Measurements from ENCODE around the gene SH2D6.

The SH2D6 gene

DNA sequence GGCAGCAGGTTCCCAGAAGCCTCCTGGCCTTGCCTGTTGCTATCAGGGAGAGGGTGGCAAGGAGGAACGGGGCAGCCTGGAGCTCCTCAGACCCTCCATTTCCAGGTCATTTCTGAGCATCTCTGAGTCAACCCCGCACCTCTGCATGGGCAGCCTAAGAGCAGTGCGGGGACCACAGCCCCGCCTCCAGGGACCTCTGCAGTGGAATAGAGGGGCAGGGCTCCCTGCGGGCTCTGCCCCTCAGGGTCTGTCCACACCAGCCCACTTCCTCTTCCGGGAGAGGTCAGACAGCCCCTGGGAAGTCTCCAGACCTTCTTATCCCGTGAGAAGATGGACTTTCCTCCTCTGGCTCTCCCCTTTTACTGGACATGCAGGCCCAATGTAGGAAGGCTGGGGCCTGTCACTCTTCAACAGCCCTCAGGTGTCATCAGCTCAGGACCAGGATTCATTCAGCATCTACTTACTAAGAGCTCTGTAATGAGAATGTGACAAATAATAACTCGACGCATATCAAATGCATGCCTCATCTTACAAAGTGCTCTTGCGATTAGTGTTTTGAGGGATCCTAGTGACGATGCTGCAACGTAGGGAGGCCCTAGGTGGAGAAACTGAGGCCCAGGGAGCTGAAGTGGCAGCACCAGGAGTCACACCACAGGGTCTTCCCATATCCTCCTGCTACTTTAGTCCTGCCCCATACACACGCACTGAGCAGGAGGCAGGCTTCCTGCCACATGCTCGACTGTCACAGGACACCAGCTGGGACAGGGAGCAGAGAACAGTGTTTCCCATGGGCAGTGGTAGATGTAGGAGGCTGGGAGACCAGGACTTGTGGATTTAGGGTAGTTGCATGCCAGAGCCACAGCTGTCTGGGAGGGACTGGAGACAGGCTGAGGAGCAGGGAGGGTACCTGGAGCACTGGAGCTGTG is 28.0 kb downstream of the SH2D6 start:
- H3K27ac ChIP-seq (ENCODE audit: low read length, poor library complexity, severe bottlenecking) = no peak overlapping the region

DNA sequence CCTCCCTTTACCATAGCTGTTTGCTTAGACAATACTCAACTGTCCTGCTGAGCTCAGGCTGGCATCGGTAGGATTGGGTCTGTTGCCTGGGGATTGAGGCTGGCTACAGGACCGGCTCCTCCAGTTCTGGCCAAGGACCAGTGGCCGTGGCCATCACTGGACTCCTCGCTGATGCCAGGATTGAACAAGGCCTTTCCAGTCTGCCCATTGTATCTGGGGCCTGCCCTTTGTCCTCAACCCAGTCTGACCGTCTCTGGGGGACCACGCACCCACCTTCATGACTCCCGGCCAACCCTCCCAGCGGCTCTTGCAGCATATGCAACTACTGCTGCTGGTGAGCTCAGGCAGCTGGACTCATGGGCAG is 28.7 kb downstream of the SH2D6 start:
- peaks cover 5% of the 10 kb centered on the region for H3K4me1 ChIP-seq (ENCODE audit: control insufficient read depth, insufficient read depth, low read depth, low read length)
- H2AFZ ChIP-seq (ENCODE audit: low read depth, low read length) = no peak overlapping the region
- H3K23ac ChIP-seq (ENCODE audit: low read length in 2 of 2) = no peak overlapping the region
- no peak for DNase-seq
- 96% methylated on average over 8 of the region's 8 CpGs for WGBS
- H3K9me3 ChIP-seq (ENCODE audit: control insufficient read depth, low read length) = no peaks in the 10 kb centered on the region
- H2BK12ac ChIP-seq (ENCODE audit: low read length in 2 of 2) = peak overlapping the region in 1 of 2 experiments; percentile 55
- no peak overlapping the region for H3K4me2 ChIP-seq (ENCODE audit: low read length, poor library complexity, severe bottlenecking)
- H3K9ac ChIP-seq (ENCODE audit: low read length) = no peak overlapping the region
- H2BK120ac ChIP-seq (ENCODE audit: low read depth, low read length) = no peak overlapping the region
- H2AK5ac ChIP-seq (ENCODE audit: low read length, severe bottlenecking) = no peak overlapping the region
- H3K27me3 ChIP-seq (ENCODE audit: control insufficient read depth in 1 of 2, insufficient read depth in 1 of 2, low read length in 2 of 2) = no peaks in the 10 kb centered on the region
- H2BK5ac ChIP-seq (ENCODE audit: low read depth, low read length, poor library complexity, severe bottlenecking) = no peak overlapping the region
- no peaks in the 10 kb centered on the region for H3K36me3 ChIP-seq (ENCODE audit: control insufficient read depth in 1 of 2, insufficient read depth in 2 of 2, low read depth in 1 of 2, low read length in 2 of 2)
- H3K4me3 ChIP-seq (ENCODE audit: insufficient read depth in 1 of 2, low read depth in 1 of 2, low read length in 2 of 2) = no peak overlapping the region
- no peak overlapping the region for H3K14ac ChIP-seq (ENCODE audit: low read length in 2 of 2)
- no peaks in the 10 kb centered on the region for H3K79me1 ChIP-seq (replicated peaks; ENCODE audit: low read length, poor library complexity, severe bottlenecking)
- H3K27ac ChIP-seq (ENCODE audit: low read length, poor library complexity, severe bottlenecking) = no peak overlapping the region
- H4K8ac ChIP-seq (ENCODE audit: low read length) = no peak overlapping the region
- no peak overlapping the region for H2BK15ac ChIP-seq (ENCODE audit: low read depth, poor library complexity, severe bottlenecking)
- peak overlapping the region; percentile 31 for H4K91ac ChIP-seq (ENCODE audit: low read length)
- no peak overlapping the region for H3K4ac ChIP-seq (ENCODE audit: low read depth in 1 of 2, low read length in 2 of 2)
- H3K18ac ChIP-seq (ENCODE audit: low read depth in 1 of 2, low read length in 2 of 2) = peak overlapping the region in 1 of 2 experiments; percentile 46

More for the DNA sequence above, 28.0 kb downstream of the SH2D6 start:
- Histone ChIP-seq H3K36me3 (ENCODE audit: control insufficient read depth in 1 of 2, insufficient read depth in 2 of 2, low read depth in 1 of 2, low read length in 2 of 2) (no peaks in the 10 kb centered on the region), H3K14ac (ENCODE audit: low read length in 2 of 2) (no peak overlapping the region), H3K4ac (ENCODE audit: low read depth in 1 of 2, low read length in 2 of 2) (peak overlapping the region in 1 of 2 experiments; percentile 57), H3K27me3 (ENCODE audit: control insufficient read depth in 1 of 2, insufficient read depth in 1 of 2, low read length in 2 of 2) (no peaks in the 10 kb centered on the region), H2BK15ac (ENCODE audit: low read depth, poor library complexity, severe bottlenecking) (peak overlapping the region; percentile 88), H3K4me2 (ENCODE audit: low read length, poor library complexity, severe bottlenecking) (no peak overlapping the region), H3K4me3 (ENCODE audit: insufficient read depth in 1 of 2, low read depth in 1 of 2, low read length in 2 of 2) (no peak overlapping the region), H3K9me3 (ENCODE audit: control insufficient read depth, low read length) (no peaks in the 10 kb centered on the region), H3K18ac (ENCODE audit: low read depth in 1 of 2, low read length in 2 of 2) (peak overlapping the region; percentile 13 to 40), H3K79me1 (replicated peaks; ENCODE audit: low read length, poor library complexity, severe bottlenecking) (no peaks in the 10 kb centered on the region), H2AFZ (ENCODE audit: low read depth, low read length) (no peak overlapping the region), H3K9ac (ENCODE audit: low read length) (peak overlapping the region; percentile 74), H2BK120ac (ENCODE audit: low read depth, low read length) (peak overlapping the region; percentile 68), H3K4me1 (ENCODE audit: control insufficient read depth, insufficient read depth, low read depth, low read length) (peaks cover 5% of the 10 kb centered on the region), H4K8ac (ENCODE audit: low read length) (peak overlapping the region; percentile 86), H4K91ac (ENCODE audit: low read length) (peak overlapping the region; percentile 66), H2BK12ac (ENCODE audit: low read length in 2 of 2) (peak overlapping the region in 1 of 2 experiments; percentile 55), H2BK5ac (ENCODE audit: low read depth, low read length, poor library complexity, severe bottlenecking) (no peak overlapping the region), H2AK5ac (ENCODE audit: low read length, severe bottlenecking) (no peak overlapping the region), H3K23ac (ENCODE audit: low read length in 2 of 2) (no peak overlapping the region)
- DNase-seq = no peak
- WGBS = 75% methylated on average over 14 of the region's 14 CpGs

- H2AK5ac ChIP-seq (ENCODE audit: low read length, severe bottlenecking) = no peak overlapping the region
- WGBS = 93% methylated on average over 7 of the region's 8 CpGs
These were observed 30.1 kb downstream of the SH2D6 start for GRCh38 chr2:85448461-85449213.

DNA sequence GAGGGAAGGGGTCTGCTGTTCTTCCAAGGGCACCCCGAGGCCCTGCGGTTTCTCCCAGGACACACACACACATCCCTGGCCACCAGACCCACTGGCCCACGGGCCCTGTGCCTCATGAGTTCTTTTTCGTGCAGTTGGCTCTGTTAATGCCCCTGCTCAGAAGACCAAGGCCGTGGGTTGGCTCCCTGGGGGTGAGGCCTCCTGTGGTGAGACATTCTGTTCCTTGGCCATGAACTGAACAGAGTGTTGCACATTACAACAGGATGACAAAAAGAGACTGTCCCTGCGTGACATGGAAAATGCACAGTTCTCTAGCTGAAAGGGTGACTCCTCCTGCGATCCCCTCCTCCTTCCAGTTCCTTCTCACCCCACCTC is 30.7 kb downstream of the SH2D6 start:
- Histone ChIP-seq H4K8ac (ENCODE audit: low read length) (peak overlapping the region; percentile 55), H3K27ac (ENCODE audit: low read length, poor library complexity, severe bottlenecking) (no peak overlapping the region), H2BK12ac (ENCODE audit: low read length in 2 of 2) (no peak overlapping the region), H3K4me1 (ENCODE audit: control insufficient read depth, insufficient read depth, low read depth, low read length) (peaks cover 5% of the 10 kb centered on the region), H2BK15ac (ENCODE audit: low read depth, poor library complexity, severe bottlenecking) (no peak overlapping the region), H3K36me3 (ENCODE audit: control insufficient read depth in 1 of 2, insufficient read depth in 2 of 2, low read depth in 1 of 2, low read length in 2 of 2) (no peaks in the 10 kb centered on the region), H2BK120ac (ENCODE audit: low read depth, low read length) (no peak overlapping the region), H3K14ac (ENCODE audit: low read length in 2 of 2) (no peak overlapping the region), H3K9me3 (ENCODE audit: control insufficient read depth, low read length) (no peaks in the 10 kb centered on the region), H3K4me3 (ENCODE audit: insufficient read depth in 1 of 2, low read depth in 1 of 2, low read length in 2 of 2) (no peak overlapping the region), H4K91ac (ENCODE audit: low read length) (no peak overlapping the region), H3K79me1 (replicated peaks; ENCODE audit: low read length, poor library complexity, severe bottlenecking) (no peaks in the 10 kb centered on the region), H3K4me2 (ENCODE audit: low read length, poor library complexity, severe bottlenecking) (no peak overlapping the region), H2AK5ac (ENCODE audit: low read length, severe bottlenecking) (no peak overlapping the region), H2BK5ac (ENCODE audit: low read depth, low read length, poor library complexity, severe bottlenecking) (no peak overlapping the region), H3K27me3 (ENCODE audit: control insufficient read depth in 1 of 2, insufficient read depth in 1 of 2, low read length in 2 of 2) (no peaks in the 10 kb centered on the region), H3K18ac (ENCODE audit: low read depth in 1 of 2, low read length in 2 of 2) (no peak overlapping the region), H3K23ac (ENCODE audit: low read length in 2 of 2) (no peak overlapping the region), H3K4ac (ENCODE audit: low read depth in 1 of 2, low read length in 2 of 2) (no peak overlapping the region), H2AFZ (ENCODE audit: low read depth, low read length) (no peak overlapping the region), H3K9ac (ENCODE audit: low read length) (no peak overlapping the region)
- no peak for DNase-seq
- WGBS = 95% methylated on average over 7 of the region's 7 CpGs

More at GRCh38 chr2:85448461-85449213, 30.1 kb downstream of the SH2D6 start:
- Histone ChIP-seq H3K27me3 (ENCODE audit: control insufficient read depth in 1 of 2, insufficient read depth in 1 of 2, low read length in 2 of 2) (no peaks in the 10 kb centered on the region), H2AFZ (ENCODE audit: low read depth, low read length) (no peak overlapping the region), H3K18ac (ENCODE audit: low read depth in 1 of 2, low read length in 2 of 2) (no peak overlapping the region), H3K4me2 (ENCODE audit: low read length, poor library complexity, severe bottlenecking) (no peak overlapping the region), H3K9ac (ENCODE audit: low read length) (no peak overlapping the region), H3K9me3 (ENCODE audit: control insufficient read depth, low read length) (no peaks in the 10 kb centered on the region), H3K36me3 (ENCODE audit: control insufficient read depth in 1 of 2, insufficient read depth in 2 of 2, low read depth in 1 of 2, low read length in 2 of 2) (no peaks in the 10 kb centered on the region), H2BK120ac (ENCODE audit: low read depth, low read length) (no peak overlapping the region), H2BK15ac (ENCODE audit: low read depth, poor library complexity, severe bottlenecking) (no peak overlapping the region), H3K23ac (ENCODE audit: low read length in 2 of 2) (no peak overlapping the region), H3K4me3 (ENCODE audit: insufficient read depth in 1 of 2, low read depth in 1 of 2, low read length in 2 of 2) (no peak overlapping the region), H2BK12ac (ENCODE audit: low read length in 2 of 2) (no peak overlapping the region), H3K14ac (ENCODE audit: low read length in 2 of 2) (no peak overlapping the region), H2BK5ac (ENCODE audit: low read depth, low read length, poor library complexity, severe bottlenecking) (no peak overlapping the region), H3K4ac (ENCODE audit: low read depth in 1 of 2, low read length in 2 of 2) (no peak overlapping the region), H3K27ac (ENCODE audit: low read length, poor library complexity, severe bottlenecking) (no peak overlapping the region), H3K4me1 (ENCODE audit: control insufficient read depth, insufficient read depth, low read depth, low read length) (peaks cover 5% of the 10 kb centered on the region), H4K91ac (ENCODE audit: low read length) (no peak overlapping the region), H3K79me1 (replicated peaks; ENCODE audit: low read length, poor library complexity, severe bottlenecking) (no peaks in the 10 kb centered on the region), H4K8ac (ENCODE audit: low read length) (no peak overlapping the region)
- DNase-seq = no peak

Measured in mesenchymal stem cell (in vitro differentiated cells and primary cell).